GM18511 (cell line): ENCODE measurements around the gene HOXC9.

Experiments used
- ATAC-seq: cut with Tn5 transposase; IDR thresholded peaks from one replicate; pipeline ENCODE4 v1.9.1; 2021; ENCODE audit warnings: mild to moderate bottlenecking, moderate library complexity; ENCODE audit not compliant: unreplicated experiment

HOXC9 gene

DNA sequence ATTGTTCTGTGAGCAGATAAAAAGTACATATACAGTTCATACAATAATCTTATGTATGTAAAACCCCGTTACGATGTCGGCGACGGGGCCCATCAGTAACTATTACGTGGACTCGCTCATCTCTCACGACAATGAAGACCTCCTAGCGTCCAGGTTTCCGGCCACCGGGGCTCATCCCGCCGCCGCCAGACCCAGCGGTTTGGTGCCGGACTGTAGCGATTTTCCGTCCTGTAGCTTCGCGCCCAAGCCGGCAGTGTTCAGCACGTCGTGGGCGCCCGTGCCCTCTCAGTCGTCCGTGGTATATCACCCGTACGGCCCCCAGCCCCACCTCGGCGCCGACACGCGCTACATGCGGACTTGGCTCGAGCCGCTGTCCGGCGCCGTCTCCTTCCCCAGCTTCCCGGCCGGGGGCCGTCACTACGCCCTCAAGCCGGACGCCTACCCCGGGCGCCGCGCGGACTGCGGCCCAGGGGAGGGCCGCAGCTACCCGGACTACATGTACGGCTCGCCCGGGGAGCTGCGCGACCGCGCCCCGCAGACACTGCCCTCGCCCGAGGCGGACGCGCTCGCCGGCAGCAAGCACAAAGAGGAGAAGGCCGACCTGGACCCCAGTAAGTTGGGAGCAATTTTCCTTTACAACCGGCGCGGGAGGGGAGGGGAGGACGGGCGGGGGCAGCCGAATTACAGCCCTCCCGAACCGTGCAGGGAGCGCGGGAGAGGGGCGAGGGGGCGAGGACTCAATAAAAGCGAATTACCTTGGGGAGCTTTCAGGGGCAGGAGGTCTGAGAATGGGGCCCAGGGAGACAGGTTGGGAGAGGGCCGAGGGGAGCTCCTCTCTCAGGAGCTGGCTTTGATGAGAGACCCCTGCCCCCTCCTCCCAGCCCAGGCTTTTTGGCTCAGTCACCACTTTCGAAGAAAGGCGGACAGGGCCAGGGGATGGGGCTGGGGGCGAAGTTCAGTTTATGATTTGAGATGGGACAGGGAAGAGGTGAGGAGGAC, at the start of gene HOXC9:
HOXC9 (plus strand) TSS at position 46 of the 999 bp plus-strand sequence; CDS start at position 74, 28 bp downstream.
- no peak for ATAC-seq

DNA sequence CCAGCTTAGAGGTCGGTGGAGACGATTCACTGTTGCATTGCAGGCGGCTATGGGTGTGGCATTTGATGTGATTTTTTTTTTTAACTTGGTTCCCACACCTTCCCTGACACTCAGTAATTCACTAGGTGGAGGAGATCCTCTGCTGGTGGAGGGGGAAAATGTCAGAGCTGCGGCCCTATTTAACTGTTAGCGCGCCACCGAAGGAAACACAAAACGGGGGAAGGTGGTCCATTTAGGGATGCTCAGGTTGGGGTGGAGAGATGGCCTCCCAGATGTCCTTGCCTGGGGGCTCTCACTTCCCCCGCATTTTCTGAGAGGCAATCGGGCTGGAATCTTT, 49.6 kb upstream of the HOXC9 start:
- ATAC-seq: no peak

DNA sequence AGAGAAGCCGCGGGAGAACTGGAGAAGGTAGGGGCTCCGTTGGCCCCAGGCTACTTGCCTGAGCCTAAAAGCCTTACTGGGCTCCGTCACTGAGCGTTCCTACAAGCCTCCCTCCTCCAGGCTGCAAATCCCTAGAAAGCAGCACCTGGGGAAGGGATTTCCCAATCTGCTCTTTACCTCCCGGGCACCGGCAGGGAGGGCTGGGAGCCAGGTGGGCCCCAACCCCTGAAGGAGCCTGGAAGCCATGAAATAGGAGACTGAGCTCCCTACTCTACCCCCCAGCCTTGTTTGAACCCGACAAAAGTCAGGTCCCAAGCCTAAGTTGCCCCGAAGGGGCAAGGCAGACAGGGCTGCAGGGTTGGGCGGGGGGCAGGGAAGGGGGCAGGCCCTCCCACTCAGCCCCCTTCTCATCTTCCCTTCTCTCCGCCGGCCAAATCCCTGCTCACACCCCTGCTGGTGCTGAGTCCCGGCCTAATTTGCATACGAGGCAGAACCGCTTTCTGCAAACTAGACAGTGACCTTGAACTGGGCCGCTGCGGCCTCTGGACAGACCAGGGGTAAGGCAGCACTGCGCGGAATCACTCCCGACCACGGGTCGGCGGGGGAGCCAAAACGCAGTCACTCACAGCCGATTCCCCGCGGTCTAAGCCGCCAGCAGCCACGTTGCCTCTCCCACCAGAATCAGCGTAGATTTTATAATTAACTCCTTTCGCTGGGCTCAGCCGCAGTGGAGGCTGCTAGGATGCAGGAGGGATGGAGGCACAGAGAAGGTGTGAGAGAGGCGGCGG, 49.0 kb upstream of the HOXC9 start:
- no peak for ATAC-seq

DNA sequence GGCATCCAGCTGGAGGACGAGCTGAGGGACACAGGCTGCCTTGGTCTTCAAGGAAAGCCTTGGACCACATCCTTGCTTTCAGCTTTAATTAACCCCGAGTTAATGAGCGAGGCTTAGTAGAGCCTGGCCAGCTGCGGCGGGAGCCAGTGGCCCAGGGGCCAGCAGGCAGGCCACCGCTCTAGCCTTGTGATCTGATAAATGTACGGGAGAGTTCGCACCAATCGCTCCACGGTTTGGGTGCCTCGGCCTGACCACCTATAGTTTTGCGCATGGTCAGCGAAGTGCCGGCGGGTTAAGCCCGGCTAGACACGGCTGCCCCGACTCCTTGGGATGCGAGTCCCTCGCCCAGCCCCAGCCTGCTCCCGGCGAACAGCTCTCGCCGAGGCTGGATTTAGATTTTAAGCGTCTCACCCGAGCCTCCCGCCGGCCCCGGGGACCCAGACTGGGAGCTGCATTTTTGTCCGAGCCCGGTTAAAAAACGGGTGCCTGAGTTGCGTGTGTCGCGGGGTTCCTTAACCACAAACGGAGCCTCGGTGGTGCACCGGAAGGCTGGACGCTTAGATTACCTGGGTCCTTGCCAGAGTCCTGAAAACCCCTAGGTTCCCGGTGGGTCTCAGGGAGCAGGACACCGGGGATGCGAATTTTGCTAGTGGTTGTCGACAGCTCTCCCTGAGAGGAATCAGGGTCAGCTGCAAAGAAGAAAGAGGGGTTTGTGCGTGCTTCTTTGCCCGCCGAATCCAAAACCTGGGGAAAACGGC, 48.2 kb upstream of the HOXC9 start:
- no peak for ATAC-seq

DNA sequence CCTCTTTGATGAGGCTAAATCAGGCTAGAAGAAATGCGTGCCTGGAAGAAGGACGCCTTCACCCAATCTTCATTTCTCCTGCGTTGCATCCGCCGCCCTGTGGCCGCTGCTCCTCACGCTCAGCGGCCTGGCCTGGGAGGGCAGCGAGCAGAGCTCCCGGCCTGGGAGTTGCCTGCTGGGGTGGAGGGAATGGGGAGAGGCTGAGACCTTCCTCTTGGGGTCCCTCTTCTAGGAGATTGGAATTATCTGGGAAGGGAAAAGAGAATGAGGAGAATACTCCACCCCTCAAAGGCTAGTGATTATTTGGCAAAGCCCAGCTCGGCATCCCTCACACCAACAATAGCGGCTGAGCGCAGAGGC, 47.6 kb upstream of the HOXC9 start:
- no peak for ATAC-seq

DNA sequence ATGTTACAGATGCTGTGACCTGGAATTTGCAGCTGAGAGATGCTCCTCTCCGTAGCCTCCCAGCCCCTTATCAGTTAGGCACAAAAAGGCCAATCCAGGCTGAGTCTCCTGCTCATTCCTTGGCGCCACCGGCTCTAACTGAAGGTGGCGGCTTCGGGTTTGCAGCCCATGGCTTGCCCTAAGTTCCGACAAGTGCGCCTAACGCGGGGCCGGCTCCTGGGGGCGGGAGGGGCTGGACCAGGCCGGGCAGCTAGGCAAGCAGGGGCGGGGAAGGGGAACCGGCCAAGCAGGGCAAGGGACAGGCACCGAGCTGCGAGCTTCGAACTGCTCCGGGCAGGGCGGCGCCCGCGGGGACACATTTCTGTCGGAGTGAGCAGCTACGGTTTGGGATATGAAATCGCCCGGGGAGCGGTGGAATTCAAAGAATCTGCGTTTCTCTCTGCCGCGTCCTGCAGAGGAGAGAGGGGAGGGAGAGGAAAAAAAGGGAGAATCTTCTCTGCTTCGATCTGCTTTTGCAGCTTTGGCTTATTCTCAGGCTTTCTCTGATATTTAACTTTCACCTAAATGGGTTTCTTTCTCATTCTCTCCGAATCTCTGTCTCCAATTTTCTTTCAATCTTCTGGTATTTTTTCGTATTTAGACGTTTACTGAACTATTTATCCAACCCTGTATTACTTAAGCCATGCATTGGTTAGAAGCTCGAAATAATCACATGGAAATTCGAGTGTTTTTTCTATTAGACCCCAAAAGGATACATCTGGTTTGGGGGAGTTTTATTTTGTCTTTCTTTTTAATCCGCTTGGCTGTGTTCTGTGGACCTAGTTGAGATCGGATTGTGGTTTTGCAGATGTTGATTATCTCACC, 46.9 kb upstream of the HOXC9 start:
- ATAC-seq: no peak

DNA sequence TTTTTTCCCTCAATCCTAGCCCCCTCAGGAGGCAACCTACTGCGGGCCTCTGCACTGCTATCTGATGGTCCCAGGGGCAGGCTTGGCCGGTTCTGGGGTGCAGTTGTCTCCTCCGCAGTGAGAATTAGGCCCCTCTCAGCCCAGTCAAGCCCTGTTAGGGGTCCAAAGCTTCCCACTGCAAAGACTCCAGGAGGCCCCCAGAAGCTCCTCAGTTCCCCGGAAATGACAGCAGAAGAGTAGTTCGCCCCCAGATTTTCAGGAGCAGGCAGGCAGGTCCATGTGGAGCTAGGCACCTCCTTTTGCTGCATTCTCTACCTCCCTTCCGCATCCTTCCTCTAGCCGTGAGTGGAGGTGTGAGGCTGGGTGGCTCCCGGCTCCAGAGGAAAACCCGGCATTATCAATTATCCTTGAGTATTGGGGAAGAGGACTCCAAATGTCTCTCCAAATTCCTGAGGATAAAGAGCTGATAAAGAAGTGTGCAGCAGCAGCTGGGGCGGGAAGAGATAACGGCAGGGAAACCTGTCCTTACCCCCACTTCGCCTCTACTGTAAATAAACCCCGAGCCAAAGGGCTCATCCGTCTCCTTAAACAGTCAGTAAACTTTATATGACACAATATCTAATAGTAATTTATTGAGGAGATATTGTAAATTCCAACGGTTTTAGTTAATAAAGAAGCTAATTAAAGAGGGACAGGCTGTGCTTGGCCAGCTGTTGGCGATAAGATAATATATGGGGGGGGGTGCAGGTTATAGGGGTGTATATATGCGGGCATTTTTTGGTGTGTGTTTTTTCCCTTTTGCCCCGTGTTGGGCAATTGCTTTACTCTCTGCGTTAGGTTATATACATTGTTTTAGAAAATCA, 45.9 kb upstream of the HOXC9 start:
- ATAC-seq: no peak

DNA sequence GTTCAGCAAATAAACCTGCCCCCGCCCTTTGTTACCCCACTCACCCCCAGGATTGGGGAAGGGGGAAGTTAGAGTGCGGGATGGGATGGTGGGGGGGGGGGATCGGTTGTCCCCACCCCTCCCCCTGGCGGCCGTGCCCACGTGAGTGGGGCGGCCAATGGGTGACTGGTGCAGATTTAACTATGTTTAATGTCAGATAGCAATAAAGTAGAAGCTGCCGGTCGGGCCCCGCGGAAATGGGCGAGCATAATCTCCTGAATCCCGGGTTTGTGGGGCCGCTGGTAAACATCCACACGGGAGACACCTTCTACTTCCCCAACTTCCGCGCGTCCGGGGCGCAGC, 45.3 kb upstream of the HOXC9 start, which contains the start of gene HOXC12:
HOXC12 (plus strand) TSS at position 210 of the 342 bp plus-strand sequence; CDS start at position 237, 27 bp downstream.
- no peak for ATAC-seq

DNA sequence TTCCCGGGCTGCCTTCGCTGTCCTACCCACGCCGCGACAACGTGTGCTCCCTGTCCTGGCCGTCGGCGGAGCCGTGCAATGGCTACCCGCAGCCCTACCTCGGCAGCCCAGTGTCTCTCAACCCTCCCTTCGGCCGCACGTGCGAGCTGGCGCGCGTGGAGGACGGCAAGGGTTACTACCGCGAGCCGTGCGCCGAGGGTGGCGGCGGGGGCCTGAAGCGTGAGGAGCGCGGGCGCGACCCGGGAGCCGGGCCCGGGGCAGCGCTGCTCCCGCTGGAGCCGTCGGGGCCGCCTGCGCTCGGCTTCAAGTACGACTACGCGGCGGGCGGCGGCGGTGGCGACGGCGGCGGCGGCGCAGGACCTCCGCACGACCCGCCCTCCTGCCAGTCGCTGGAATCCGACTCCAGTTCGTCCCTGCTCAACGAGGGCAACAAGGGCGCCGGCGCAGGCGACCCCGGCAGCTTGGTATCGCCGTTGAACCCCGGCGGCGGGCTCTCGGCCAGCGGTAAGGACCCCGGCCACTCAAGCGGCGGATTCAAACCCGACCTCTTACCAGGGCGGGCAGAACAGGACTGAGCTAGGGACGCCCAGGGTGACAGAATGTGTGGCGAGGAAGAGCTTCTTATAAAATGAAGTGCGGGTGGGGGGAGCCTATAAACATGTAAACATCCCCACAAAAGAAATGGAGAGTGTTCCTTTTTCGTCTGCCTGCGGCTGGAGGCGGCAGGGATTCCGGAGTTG, 44.8 kb upstream of the HOXC9 start:
- no peak for ATAC-seq

DNA sequence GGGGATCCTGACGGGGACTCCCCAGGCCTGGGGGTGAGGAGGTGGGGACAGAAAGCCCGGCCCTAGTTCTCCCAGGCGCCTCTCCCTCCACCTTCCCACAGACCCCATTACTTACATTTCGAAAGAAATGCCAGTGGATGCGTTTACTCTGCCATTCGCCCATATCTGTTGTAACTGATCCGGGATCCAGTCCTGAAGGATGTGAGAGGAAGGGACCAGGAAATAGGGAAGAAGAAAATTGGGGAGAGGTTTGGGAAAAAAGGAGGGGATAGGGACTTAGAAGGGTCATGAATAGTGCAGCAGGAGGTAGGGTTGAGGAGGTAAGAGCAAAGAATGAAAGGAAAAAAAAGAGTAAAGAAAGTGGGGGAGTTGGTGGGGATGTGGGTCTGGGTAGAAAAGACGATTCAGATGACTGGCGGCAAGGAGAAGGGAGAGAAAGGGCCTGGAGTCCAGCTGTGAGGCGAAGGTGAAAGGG, 44.1 kb upstream of the HOXC9 start:
- no peak for ATAC-seq

DNA sequence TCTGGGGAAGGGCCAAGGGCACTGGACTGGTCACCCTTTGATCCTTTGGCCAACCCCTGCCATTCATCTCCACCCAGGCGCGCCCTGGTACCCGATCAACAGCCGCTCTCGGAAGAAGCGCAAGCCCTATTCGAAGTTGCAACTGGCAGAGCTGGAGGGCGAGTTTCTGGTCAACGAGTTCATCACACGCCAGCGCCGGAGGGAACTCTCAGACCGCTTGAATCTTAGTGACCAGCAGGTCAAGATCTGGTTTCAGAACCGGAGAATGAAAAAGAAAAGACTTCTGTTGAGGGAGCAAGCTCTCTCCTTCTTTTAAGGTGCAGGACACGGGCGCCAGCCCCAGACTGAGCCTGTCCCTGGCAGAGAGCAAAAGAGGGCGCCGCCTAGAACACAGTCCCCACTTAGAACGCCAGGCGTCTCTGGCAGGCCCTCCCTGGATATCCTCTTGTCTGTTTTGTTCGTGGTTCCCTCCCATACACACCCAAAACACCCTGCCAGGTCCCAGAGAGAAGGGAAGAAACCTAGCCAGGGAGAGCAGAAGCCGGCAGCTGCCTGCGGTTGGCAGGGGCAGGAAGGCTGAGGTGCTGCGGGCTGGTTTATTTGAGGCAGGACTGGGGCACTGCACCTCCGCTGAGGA, 43.6 kb upstream of the HOXC9 start:
- ATAC-seq: no peak

DNA sequence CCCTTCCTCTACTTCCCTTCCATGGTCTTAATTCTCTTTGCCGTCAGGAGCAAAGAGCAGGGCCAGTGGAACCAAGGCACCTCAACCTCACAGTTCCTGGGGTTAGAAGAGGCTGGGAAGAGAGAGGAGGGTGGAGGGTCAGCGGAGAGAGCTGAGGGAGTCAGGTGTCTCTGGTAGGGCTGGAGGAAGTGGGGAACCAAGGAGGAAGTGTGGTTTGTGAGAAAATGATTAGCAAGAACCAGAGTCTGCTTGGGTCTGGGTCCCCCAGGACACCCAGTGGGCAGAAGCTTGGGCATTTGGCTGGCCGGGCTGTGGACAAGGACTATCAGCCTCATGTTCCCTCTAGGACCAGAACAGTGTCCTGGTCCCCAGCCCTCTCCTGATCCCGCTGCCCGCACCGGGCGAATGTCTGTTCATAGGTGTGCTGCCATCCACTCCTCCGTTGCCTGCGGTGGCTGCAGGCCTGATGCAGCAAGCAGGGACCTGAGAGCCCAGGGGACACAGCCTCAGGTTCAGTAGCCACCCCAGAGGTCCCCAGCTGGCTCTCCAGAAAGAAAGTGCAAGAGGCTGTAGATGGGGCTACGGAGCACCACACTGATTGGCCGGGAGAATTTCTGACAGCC, 42.9 kb upstream of the HOXC9 start:
- ATAC-seq: no peak

DNA sequence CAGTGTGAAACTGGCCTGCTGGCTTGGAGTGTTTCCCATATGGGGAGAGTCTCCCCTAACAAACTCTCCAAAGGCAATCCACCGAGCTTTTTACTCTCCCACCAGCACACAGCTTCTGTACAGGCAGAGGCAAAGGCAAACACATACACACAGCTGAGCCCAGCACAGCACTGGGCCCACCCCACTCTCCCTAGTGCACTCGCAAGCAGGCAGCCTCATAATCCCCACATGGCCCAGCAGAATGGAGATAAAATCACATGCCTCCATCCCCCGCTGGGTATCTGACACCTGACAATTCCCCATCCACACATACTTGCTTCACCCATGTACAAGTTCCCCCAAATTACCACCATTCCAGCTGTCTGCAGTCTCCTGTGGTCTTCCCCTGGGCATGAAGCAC, 41.8 kb upstream of the HOXC9 start:
- ATAC-seq: no peak

DNA sequence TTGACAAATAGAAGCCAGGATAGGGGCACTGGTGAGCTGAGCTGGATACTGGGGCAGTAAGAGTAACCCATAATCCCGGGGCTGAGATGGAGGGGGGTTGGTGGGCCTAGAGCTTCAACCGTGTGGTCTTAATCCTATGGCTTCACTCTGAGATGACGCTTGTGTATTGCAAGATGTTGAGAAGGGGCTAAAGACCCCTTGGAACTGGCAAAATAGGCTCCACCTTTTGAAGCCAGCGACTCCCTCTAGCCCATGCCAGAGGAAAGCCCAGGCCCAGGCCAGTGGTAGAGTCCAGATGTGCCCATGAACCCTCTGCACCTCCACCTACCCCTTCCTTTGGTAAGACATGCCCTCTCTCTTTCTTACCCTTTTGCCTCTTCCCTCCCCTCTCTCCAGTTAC, 40.6 kb upstream of the HOXC9 start:
- ATAC-seq: no peak

DNA sequence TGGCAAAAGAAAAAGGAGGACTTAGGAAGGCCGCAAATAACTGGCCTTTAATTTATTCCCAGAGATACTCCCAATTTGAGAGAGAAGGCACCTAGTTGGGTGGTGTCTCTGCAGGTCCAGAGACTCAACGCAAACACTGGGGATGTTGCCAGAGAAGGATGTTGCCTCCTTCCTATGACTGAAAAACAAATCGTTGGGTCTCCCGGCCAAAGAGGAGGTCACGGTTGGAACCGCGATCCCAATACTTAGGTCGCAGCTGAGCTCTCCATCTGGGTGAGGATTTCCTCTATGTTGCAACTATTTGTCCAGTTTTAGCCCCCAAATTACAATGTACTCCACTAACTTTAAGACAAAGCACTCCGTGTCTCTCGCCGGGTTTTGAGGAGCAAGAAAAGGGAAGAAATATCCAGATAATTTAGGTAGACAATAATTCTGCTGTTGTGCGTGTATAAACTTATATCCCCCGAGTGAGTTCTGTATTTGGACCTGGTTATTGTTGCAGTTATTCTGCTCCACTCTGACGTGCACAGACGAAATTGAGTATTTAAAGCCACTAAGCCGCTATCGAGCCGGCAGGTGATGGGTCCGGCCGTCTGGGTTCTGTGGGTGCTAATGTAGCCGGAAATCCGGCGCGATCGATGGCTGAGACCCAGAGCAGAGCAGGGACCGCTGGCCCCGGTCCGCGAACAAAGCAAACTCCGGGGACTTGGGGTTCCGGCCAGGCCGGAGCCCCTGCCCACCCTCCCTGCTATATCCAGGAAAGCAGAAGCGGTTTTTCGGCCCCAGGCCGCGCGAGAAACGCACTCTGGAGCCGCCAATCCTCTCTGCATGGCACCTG, 39.6 kb upstream of the HOXC9 start:
- ATAC-seq: no peak

DNA sequence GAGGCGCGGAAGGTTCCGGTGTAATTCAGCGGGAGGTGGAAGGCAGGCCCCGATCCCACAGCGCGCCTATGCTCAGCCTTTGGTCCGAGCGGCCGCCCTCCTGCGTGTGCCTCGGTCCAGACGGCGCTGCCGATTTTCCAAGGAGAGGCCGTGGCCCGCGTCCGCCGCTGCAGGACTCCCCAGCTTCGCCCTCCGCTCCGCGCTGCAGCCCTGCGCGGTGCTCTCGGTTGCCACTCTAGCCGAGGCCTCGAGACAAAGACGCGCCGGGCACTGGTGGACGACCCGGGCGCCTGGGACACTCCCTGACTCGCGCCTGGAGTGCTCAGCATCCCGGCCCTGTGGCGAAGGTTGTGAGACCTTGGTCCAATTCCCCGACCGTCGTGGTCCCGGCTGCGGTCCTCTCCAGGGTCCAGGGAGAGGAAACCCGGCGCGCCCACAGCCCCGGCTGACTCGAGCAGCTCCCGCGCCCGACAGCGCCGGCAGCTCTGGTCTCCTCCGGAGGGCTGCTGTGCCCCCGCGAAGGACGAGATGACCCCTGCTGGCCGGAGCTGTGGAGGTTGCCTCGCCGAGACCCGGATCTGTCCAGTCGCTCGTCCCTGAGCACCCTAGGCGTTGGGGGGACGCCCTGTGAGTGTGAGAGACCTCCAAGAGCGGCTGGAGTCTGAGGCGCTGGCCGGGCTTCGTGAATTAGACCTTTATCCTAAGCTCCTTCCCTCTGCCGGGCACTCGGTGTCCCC, 38.8 kb upstream of the HOXC9 start:
- ATAC-seq: no peak
